SHP77 treated with DMSO at 0.1 percent for 48 hours (cell line): ENCODE results near the gene DYSF.

Experiments used
- DNase-seq: peaks from one replicate; lab custom pipeline; 2025; lab: John Stamatoyannopoulos, UW

The DYSF gene

DNA sequence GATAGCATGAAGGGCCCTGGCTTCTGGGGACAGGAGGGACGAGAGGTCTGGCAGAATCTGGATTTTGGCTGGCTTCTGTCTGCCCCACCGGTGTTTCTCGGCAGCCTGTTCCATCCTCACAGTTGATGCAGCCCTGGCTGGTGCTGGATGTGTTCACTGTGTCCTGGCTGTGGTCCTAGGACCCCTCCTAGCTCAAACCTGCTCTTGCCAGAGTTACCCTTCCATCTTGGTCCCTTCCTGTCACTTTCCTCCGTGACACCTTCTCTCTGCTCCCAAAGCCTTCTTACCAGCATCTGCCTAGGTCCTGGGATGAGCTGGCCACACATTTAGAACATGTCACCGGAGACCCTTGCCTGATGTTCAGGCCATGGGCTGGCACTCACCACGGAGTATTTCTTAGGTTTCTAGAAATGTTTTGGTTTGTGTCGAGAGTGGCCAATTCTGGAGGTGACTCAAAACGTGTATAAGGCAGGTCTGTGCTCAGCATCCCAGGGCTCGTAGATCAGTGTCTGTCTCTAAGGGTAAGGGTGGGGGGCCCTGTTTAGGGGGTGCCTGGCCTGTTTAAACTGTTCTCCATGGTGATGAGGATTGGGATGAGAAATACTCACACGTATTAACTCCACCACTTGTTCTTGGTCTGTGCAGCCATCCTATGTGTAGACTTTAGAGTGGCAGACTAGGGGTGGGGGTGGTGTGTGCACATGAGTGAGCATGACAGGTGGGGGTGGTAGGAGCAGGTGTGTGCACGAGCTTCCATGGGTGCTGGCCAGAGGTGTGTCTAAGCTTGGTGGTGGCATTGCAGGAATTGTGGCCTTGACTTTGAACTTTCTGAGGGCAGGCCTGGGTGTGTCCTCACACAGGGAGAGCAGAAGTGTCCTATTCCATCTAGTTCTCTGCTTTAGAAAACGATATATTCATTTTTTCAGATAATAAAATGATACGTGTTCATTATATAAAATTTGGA is 162.7 kb downstream of the DYSF start:
- DNase-seq: no peak

DNA sequence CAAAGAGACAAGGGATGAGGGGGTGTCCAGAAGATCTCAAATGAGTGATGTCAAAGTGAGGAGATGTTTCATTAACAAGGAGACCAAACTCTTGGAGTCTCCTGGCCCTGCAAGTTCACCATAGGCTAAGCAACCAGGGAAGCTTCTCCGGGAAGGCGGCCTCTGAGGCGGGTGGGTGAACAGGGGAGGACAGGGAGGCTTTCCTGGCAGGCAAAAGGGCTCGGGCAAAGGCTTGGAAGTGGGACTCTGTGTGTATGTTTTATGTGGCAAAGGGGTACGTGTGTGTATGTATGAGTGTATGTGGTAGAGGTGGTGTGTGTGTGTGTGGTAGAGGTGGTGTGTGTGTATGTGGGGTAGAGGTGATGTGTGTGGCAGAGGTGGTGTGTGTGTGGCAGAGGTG is 163.9 kb downstream of the DYSF start:
- no peak for DNase-seq

DNA sequence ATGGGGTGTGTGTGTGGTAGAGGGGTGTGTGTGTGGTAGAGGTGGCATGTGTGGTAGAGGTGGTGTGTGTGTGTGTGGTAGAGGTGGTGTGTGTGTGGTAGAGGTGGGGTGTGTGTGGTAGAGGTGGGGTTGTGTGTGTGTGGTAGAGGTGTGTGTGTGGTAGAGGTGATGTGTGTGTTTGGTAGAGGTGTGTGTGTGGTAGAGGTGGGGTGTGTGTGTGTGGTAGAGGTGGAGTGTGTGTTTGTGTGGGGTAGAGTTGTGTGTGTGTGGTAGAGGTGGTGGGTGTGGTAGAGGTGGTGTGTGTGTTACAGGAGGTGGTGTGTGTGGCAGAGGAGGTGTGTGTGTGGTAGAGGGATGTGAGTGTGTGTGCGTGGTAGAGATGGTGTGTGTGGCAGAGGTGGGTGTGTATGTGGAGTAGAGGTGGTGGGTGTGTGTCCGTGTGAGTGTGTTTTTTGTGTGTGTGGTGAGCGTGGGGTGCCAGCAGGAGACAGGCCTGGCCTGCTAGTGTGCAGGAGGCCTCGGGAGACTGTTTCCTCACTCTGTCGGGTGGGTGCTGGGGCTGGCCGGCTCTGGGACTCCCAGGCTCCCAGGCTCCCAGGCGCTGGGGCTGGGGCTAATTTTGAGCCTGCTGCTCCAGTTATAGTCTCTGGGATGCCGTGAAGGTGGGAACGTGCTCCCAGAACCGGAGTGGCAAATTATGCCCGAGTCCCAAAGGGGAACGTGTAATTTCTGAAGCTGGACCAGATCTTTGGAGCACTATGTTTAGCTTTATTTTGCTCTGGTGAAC is 165.2 kb downstream of the DYSF start:
- no peak for DNase-seq

DNA sequence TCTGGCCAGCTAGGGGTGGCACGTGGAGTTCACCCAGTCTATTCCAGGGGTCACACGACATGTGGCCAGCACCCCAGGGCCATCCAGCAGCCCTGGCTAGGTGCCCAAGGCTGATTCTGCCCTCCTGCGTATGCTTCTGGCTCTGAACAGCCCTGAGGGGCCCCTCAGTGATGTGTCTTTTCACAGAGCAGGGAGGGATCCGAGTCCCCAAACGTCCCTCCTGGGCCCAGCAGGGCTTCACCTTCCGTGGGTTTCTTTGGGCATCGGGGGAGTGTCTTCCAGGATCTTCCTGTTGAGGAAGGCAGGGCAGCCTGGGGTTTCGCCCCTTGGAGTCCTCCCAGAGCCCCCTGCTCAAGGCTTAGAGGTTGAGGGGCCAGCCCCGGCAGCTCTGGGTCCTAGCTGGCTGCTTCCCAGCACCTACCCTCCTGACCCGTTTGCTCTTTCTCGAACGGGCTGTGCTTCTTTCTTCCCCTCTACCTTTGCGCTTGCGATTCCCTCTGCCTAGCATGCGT is 165.9 kb downstream of the DYSF start:
- DNase-seq: no peak

DNA sequence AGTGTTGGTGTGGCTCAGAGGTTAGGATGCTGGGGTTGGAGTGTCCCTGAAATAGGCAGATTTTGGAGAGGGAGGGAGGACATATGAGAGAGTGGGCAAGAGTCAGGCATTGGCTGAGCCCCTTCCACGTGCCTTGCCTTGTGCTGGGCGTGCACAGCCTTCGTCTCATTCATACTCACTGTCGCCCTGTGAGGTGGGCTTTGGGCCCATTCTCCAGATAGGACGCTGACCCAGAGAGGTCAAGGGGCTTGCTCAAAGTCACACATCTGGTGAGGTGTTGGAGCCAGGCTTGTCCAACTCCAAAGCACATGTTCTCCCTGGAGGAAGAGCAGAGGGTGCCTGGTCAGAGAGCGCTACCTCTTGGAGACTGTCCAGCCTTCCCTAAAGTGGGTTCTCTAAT is 166.8 kb downstream of the DYSF start:
- no peak for DNase-seq

DNA sequence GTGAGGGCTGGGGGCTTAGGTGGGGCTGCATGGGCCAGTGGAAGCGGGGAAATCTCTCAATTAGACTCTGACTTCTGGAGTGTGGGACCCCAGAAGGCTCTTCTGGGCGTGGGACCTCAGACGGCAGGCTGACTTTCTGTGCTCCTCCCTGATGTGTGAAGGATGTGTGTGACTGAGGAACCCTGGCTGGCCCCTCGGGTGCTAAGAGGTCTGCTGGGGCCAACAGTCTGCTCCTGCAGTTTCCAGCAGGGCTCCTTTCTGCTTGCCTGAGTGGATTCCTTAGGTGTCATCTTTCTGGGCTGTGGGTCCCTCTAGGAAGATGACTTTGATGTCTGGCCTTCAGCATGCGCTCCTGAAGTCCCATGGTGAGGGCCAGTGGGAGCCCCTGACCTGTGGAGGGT is 167.5 kb downstream of the DYSF start:
- DNase-seq: no peak

DNA sequence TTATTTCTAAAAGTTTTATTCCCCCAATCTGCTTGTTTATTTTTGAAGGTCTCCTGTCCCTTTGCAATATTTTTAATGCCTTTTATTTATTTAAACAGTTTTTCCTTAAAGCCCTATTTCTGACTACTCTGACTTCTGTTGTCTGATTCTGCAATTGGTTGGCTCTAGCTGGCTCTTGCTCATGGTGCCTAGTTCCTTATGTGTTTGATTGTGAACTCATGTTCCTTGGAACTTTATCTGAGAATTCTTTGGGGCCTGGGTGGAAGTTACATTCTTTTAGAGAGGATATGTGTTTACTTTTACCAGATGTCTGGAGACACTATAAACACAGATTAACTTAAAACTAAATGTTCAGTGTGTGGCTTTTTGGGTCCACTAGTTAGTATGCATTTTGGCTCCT is 175.9 kb downstream of the DYSF start:
- no peak for DNase-seq

DNA sequence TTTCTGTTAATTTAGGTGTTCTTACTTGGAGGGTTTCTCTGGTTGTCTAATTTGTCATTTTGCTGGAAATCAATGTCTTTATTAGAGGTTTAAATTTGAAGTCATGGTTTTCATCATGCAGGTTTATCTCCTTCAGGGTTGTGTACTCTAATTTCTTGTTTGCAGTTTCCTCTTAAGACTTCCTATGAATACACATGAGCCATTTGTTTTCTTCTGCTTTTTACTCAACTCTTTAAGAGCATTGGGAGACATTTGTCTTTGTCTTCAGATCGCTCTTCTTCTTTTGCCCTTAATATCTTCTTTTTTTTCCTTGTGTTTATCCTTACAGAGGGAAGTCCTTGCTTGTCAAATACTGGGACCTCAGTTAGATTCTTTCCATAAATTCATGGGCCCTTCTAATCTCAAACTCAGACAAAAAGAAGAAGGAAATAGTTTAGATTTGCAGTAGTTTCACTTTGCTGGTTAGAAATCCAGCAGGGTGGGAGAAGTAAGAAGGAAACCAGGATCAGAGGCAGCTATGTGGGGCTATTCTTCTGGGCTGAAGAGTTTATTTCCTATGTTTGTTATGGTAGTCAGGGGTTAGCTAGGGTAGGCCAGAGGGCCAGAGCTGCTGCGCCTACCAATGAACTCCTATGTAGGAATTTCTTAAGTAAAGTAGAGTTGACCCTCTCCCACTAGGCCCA is 176.6 kb downstream of the DYSF start:
- no peak for DNase-seq

DNA sequence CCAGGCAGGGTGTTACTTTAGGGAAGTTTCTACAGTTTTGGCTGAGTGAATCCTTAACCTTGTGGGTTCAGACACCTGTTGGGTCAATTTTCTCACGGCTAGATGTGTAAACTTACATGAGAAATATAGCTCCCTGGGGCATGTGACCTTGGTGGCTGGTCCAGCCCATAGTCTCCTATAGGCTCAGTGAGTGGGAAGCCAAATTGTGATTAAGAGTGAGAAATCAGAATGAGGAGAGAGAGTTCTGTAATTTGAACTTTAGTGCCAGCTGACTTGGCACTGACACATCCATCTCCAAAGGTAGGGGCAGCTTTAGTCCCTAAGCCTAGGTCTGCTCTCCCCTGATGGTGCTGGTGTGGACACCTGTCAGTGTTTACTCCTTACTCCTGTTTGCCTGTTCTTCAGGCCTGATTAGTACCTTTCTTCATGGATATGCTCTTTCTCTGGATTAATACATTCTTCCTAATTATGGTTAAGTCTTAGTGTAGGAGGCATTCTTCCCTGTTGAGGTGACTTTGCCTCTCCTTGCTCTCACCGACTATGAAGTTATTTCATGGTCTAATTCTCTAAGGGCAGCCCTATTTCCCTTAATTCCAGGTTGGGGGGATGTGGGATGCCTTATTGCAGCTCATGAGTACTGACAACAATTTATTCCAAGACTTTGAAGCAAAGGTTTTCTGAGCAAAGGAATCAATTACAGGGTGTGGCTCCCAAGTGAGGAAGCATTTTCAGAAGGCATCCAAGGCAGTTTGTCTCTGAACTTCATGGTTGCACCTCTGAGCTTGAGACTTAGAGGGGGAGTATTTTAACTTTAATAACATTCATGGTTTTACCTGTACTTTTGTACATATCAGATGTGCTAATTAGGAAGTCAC is 177.3 kb downstream of the DYSF start:
- DNase-seq: no peak

DNA sequence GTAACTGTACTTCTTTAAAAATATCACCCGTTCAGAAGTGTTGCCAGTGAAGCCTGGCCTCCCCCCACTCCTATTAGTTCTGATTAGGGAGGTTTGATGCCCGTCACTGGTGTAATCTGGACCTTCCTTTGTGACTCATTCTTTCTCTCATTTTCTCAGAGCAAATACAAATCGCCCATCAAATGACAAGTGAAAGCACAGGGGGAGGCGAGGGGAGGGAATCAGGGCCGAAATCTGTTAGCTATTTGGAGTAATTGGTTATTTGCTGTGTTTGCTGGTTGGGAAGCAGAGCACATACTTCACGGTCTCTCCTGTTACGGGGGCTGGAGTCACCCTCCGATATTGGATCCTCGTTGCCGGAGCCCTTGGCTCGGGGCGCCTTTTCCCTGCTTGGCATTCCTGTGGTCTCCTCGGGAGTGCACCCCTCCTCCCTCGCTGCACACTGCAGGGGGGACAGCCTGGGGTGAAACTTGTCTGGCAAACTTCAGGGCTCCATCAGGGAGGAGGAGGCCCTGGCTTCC is 178.1 kb downstream of the DYSF start:
- DNase-seq: no peak

DNA sequence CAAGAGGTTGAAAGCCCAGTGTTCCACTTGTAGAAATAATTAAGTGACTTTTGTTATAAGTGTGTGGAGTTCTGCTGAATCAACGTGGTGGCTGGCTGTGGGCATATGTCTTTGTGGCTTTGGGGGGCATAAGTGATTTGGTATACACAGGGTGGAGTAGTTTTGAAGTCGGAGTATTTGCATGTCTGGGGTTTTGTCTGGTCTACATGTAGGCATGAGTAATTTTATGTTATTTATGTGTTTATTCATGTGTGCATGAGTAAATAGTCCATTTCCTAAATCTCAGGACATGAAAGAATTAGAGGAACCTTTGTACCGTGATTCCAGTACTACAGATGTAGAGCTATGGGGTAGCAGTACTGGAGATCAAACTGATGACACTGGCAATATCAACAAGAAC is 179.7 kb downstream of the DYSF start:
- no peak for DNase-seq

DNA sequence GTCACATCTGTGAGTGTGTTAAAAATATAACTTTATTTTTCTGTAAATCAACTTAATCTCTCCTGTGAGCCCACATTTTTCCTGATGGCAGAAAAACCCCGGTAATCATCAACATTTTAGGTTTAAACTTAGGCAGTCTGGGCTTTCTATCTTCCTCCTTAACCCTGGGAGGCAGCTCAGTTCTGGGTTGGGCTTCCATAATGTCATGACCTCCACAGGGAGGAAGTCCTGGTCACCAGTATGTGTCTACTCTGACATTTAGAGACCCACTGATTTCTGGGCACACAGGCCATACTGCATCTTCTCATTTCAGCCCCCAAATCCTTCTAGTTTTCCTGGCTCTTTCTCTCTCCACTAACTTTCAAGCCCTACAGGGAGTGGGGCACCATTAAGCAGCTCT is 181.2 kb downstream of the DYSF start:
- DNase-seq: no peak

DNA sequence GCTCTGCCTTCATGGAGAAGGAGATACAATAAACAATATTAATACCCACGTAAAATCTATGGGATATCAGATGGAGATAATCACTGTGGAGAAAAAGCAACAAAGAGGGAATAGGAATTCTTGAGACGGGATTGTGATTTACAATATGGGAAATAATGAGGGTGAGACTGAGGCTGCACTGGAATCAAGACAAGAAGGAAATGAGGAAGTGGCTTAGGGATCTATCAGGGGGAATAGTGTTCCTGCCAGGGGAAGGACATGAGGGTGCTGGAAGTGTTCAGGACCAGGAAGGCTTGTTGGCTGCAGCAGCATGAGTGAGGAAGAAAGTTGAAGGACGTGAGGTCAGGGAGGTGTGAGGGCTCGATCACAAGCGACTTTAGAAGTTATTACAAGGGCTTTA is 182.4 kb downstream of the DYSF start:
- no peak for DNase-seq

DNA sequence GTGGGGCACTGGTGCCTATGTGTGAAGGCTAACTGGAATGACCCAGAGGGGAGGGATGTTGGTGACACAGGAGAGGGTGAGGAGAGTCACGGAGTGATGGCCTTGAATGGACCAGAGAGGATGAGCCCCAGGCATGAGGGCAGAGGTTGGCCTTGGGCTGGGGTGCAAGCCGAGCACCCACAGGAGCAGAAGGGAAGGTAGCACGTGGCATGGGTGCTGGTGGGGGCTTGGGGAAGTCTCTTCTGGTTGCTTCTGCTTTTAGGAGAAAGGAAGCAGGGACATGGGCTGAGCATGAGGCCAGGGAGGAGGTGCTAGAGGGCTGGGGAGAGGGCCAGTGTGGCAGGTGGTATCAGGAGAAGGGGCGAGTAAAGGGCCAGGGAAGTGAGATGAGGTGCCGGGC is 183.8 kb downstream of the DYSF start:
- no peak for DNase-seq

DNA sequence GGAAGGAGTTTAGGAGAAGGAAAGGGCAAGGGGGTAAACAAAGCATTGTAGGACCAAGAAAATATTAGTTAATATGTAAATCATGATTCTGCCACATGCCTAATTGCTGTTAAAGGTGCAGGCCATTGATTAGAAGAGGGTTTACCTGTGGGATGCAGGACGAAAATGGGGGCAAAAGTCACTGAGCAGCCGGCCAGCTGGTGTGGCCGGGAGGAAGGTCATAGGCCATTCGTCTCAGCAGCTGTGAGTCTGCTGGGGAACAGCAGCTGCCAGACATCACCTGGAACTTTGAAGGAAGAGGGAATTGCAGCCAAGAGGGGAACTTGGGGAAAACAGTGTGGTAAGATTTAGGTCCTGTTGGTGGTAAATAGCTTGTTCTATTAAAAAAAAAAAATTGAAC is 184.4 kb downstream of the DYSF start:
- DNase-seq: no peak

DNA sequence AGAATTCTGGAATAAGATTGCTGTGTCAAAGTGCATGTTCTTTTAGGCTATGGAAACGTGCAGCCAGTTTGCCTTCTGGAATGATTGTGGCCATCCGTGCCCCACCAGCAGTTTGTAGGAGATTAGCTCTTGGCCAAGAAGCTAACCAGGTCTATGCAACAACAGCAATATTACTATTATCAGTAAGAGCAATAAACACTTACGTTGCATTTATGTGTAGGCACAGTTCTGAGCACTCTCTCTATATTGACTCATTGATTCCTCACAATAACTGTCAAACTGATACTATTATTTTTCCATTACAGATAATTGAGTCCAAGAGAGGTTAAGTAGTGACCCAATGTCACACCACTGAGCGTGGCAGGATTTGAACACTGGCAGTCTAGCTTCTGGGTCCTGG is 186.4 kb downstream of the DYSF start:
- no peak for DNase-seq

DNA sequence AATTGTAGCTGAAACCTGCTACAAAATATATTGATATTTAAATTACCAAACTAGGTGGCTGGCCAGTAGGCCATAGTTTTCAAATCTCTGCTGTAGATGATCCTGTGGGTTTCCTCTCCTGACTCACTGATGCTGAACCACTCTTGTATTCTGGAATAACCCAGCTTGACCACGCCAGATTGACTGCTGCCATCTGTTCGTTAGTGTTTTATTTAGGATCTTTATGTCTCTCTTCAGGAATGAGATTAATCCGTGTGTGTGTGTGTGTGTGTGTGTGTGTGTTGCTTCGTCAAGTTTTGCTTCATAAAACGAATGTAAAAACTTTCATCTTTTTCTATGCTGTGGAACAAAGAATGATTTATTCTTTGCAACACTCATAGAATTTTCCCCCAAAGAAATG is 187.1 kb downstream of the DYSF start:
- DNase-seq: no peak

DNA sequence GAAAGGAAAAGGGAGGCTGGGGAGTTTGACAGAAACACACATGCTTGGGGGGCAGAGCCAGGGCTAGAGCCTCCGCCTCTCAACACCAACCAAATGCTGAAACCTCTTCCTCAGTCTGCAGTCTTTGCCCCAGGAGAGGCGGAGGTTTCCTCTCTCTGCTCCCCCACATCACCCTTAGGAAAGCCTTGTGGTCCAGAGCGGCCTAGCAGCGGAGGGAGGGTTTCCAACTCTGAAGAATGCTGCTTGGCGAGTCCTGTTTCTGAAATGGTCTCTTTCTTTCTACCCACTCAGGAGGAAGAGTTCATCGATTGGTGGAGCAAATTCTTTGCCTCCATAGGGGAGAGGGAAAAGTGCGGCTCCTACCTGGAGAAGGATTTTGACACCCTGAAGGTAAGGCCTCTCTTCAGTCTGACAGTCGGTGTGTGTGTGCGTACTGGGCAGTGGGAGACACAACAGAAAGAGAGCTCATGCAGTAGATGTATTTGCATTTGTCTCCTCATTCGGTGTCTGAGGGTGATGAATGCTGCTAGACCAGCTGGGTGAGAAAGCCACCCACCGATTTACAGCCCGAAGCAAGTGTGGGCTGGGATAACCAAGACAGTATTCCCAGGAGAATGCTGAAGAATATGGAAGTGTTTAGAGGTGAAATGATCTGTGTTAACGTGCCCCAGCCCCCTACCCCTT is 190.5 kb downstream of the DYSF start:
- DNase-seq: no peak

DNA sequence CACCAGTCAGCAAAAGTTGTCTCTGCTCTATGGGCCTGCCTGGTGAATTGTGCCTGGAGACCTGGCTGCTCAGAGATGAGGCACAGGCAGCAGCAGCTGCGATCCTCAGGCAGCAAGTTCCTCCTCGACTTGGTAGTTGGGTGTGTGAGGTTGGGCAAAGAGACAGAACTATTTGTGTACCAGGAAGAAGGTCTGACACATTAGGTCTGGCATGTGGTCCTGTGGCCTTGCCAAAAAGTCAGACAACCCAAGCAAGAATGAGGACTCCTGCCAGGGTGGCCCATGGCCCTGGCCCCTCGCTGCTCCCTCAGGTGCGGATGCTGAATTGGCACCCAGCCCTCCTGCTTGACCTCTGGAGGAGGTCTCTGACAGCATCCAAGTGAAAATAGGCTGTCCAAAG is 192.7 kb downstream of the DYSF start:
- DNase-seq: no peak

DNA sequence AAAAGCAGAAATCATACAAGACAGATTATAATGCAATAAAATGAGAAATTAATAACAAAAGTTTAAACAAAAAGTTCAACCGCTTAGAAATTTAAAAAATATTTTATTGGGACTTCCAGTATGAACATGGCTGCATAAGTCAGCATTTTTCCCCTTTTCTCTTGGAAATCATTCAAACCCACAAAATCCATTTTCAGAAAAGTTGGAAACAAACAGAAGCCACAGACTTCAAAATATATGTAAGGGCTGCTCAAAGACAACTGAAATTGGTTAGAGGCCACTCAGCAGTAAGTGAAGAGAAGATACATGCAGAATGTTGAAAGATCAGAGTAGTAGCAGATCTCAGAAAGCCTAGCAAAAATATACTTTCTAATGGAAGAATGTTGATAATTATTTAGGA is 194.0 kb downstream of the DYSF start:
- DNase-seq: no peak

DNA sequence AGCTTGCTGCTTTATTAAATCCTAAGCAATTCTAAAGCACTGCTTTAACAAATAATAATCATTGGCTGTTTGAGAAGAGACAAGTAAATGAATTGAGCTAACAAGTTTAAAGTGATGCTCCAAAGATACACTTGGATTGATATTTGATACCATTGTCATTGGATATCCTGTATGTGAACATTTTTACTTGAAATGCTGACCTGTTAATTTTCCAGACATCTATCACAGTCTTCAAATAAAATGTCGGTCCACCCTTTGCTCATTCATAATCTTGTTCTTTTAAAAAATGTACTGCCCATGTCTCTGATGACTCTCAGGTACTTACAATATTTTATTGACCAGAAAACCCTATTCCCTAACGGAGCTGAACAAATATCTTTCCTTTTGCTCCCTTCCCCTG is 202.1 kb downstream of the DYSF start:
- no peak for DNase-seq
